Measurements from ENCODE around the gene FAM76B.
A peak's percentile ranks its signal among the peaks of the same experiment; 100 is the strongest.

The FAM76B gene

GRCh38 chr11:95791709-95792033 lies 2.1 kb upstream of the FAM76B start:
- DNase-seq, result no peak

GRCh38 chr11:95790933-95791708 lies 1.5 kb upstream of the FAM76B start:
- peak; percentile 30 for DNase-seq

GRCh38 chr11:95790123-95790932 lies 746 bp upstream of the FAM76B start, which contains the start of gene CEP57:
CEP57 (plus strand) TSS chr11:95790498; CDS start chr11:95790699, 201 bp downstream.
- peak; percentile 93 for DNase-seq

GRCh38 chr11:95788921-95789505 lies 569 bp downstream of the FAM76B start:
- no peak for DNase-seq

GRCh38 chr11:95780544-95780943 lies 9.0 kb downstream of the FAM76B start:
- DNase-seq, result no peak

- DNase-seq, result no peak
Observed at GRCh38 chr11:95778699-95779098, 10.9 kb downstream of the FAM76B start.

GRCh38 chr11:95776859-95777258 lies 12.7 kb downstream of the FAM76B start:
- no peak for DNase-seq

GRCh38 chr11:95768521-95768920 lies 21.1 kb downstream of the FAM76B start:
- DNase-seq, result no peak

GRCh38 chr11:95767498-95767897 lies 22.1 kb downstream of the FAM76B start:
- no peak for DNase-seq

- DNase-seq, result no peak
Observed at GRCh38 chr11:95766701-95767100, 22.9 kb downstream of the FAM76B start.

- peak; percentile 37 for DNase-seq
Observed at GRCh38 chr11:95764267-95764898, 25.2 kb downstream of the FAM76B start.

- no peak for DNase-seq
Observed at GRCh38 chr11:95762534-95762933, 27.0 kb downstream of the FAM76B start.

GRCh38 chr11:95760941-95761340 lies 28.6 kb downstream of the FAM76B start:
- DNase-seq, result no peak

- no peak for DNase-seq
Observed at GRCh38 chr11:95751515-95751914, 38.1 kb downstream of the FAM76B start.

- DNase-seq, result no peak
Observed at GRCh38 chr11:95750101-95750500, 39.5 kb downstream of the FAM76B start.

GRCh38 chr11:95739108-95739938 lies 50.3 kb downstream of the FAM76B start:
- no peak for DNase-seq

- DNase-seq, result no peak
Observed at GRCh38 chr11:95736809-95737208, 52.8 kb downstream of the FAM76B start.

- DNase-seq, result no peak
Observed at GRCh38 chr11:95736355-95736754, 53.2 kb downstream of the FAM76B start.

GRCh38 chr11:95734009-95734572 lies 55.5 kb downstream of the FAM76B start:
- DNase-seq, result no peak

- no peak for DNase-seq
Observed at GRCh38 chr11:95732930-95733602, 56.5 kb downstream of the FAM76B start.

GRCh38 chr11:95729462-95729861 lies 60.1 kb downstream of the FAM76B start:
- no peak for DNase-seq

Measured in NCI-H2029 treated with DMSO at 0.1 percent for 48 hours (cell line).